Hepatic stellate cell (primary cell): ENCODE data around the gene TSEN54.

Source experiments
- DNase-seq: peaks from one replicate; pipeline ENCODE4 v3.0.0; 2011; ENCODE audit warnings: low spot score

Gene TSEN54

GRCh38 chr17:75544250-75544649, 27.9 kb downstream of the TSEN54 start:
- DNase-seq: no peak

GRCh38 chr17:75546181-75546580, 29.9 kb downstream of the TSEN54 start:
- no peak for DNase-seq

- DNase-seq: no peak
These were observed 30.8 kb downstream of the TSEN54 start for GRCh38 chr17:75547091-75547490.

GRCh38 chr17:75548813-75549212, 32.5 kb downstream of the TSEN54 start:
- no peak for DNase-seq

- no peak for DNase-seq
These were observed 33.2 kb downstream of the TSEN54 start for GRCh38 chr17:75549246-75550138.

GRCh38 chr17:75550139-75550465, 33.8 kb downstream of the TSEN54 start:
- DNase-seq: no peak

- no peak for DNase-seq
These were observed 34.9 kb downstream of the TSEN54 start for GRCh38 chr17:75551266-75551665.

GRCh38 chr17:75552425-75553294, 36.3 kb downstream of the TSEN54 start:
- DNase-seq: peak; percentile 72

- no peak for DNase-seq
These were observed 37.2 kb downstream of the TSEN54 start for GRCh38 chr17:75553295-75554110.

GRCh38 chr17:75555679-75556153, 39.4 kb downstream of the TSEN54 start:
- no peak for DNase-seq

- DNase-seq: peak; percentile 63
These were observed 40.9 kb downstream of the TSEN54 start for GRCh38 chr17:75557075-75557851.

GRCh38 chr17:75557852-75558665, 41.7 kb downstream of the TSEN54 start:
- DNase-seq: no peak

GRCh38 chr17:75558666-75559530, 42.6 kb downstream of the TSEN54 start:
- no peak for DNase-seq

GRCh38 chr17:75559958-75560533, 43.7 kb downstream of the TSEN54 start:
- no peak for DNase-seq

GRCh38 chr17:75561927-75562603, 45.7 kb downstream of the TSEN54 start:
- DNase-seq: no peak

GRCh38 chr17:75563063-75563758, 46.9 kb downstream of the TSEN54 start:
- DNase-seq: no peak

- DNase-seq: no peak
These were observed 47.9 kb downstream of the TSEN54 start for GRCh38 chr17:75564195-75564594.

GRCh38 chr17:75565066-75565465, 48.7 kb downstream of the TSEN54 start:
- DNase-seq: no peak
